ENCODE data around the gene EFNA1.
"Not testable (repeated sequence)": the region's sequence is repeated elsewhere in the genome, so short reads cannot be mapped to it uniquely, and the experiment has no call there.

The EFNA1 gene

GRCh38 chr1:155136748-155137147 is 9.1 kb downstream of the EFNA1 start:
- H3K36me3 ChIP-seq (ENCODE audit: control insufficient read depth, insufficient read depth, low read length): peaks cover 22% of the 10 kb centered on the region
- no peaks in the 10 kb centered on the region for H3K27me3 ChIP-seq (ENCODE audit: control insufficient read depth, insufficient read depth, low read length)
- H3K9ac ChIP-seq (ENCODE audit: low read depth, low read length): no peak overlapping the region
- peaks cover 7% of the 10 kb centered on the region for H3K4me1 ChIP-seq (ENCODE audit: control insufficient read depth, insufficient read depth, low read length)
- H3K4me3 ChIP-seq (ENCODE audit: low read depth, low read length): peak overlapping the region; percentile 73
- H3K9me3 ChIP-seq (ENCODE audit: control insufficient read depth, insufficient read depth, low read length): no peaks in the 10 kb centered on the region
- H3K27ac ChIP-seq (ENCODE audit: low read depth, low read length): no peak overlapping the region

GRCh38 chr1:155137154-155137949 is 9.7 kb downstream of the EFNA1 start:
- Histone ChIP-seq H3K4me3 (ENCODE audit: low read depth, low read length) (peak overlapping the region; percentile 73), H3K9me3 (ENCODE audit: control insufficient read depth, insufficient read depth, low read length) (no peaks in the 10 kb centered on the region), H3K27ac (ENCODE audit: low read depth, low read length) (no peak overlapping the region), H3K27me3 (ENCODE audit: control insufficient read depth, insufficient read depth, low read length) (no peaks in the 10 kb centered on the region), H3K36me3 (ENCODE audit: control insufficient read depth, insufficient read depth, low read length) (peaks cover 20% of the 10 kb centered on the region), H3K4me1 (ENCODE audit: control insufficient read depth, insufficient read depth, low read length) (peaks cover 7% of the 10 kb centered on the region), H3K9ac (ENCODE audit: low read depth, low read length) (no peak overlapping the region)

- H3K27ac ChIP-seq (ENCODE audit: low read depth, low read length): peak within 1 kb of the TSS; percentile 30
- no peaks in the 10 kb centered on the region for H3K9me3 ChIP-seq (ENCODE audit: control insufficient read depth, insufficient read depth, low read length)
Observed at GRCh38 chr1:155139895-155140629, 12.4 kb downstream of the EFNA1 start, which contains the start of gene DPM3. Gene DPM3 (minus strand): TSS chr1:155140531. CDS start chr1:155140240, 291 bp downstream.

GRCh38 chr1:155140630-155140953 is 12.9 kb downstream of the EFNA1 start:
- Histone ChIP-seq H3K36me3 (ENCODE audit: control insufficient read depth, insufficient read depth, low read length) (peaks cover 12% of the 10 kb centered on the region; the same call in 1 of the 2 replicates), H3K27me3 (ENCODE audit: control insufficient read depth, insufficient read depth, low read length) (no peaks in the 10 kb centered on the region), H3K27ac (ENCODE audit: low read depth, low read length) (no peak overlapping the region), H3K9me3 (ENCODE audit: control insufficient read depth, insufficient read depth, low read length) (no peaks in the 10 kb centered on the region), H3K4me3 (ENCODE audit: low read depth, low read length) (peak overlapping the region; percentile 89), H3K4me1 (ENCODE audit: control insufficient read depth, insufficient read depth, low read length) (peaks cover 7% of the 10 kb centered on the region), H3K9ac (ENCODE audit: low read depth, low read length) (no peak overlapping the region)

More at GRCh38 chr1:155139895-155140629, 12.4 kb downstream of the EFNA1 start, which contains the start of gene DPM3:
- peak within 1 kb of the TSS; percentile 89 for H3K4me3 ChIP-seq (ENCODE audit: low read depth, low read length)
- H3K4me1 ChIP-seq (ENCODE audit: control insufficient read depth, insufficient read depth, low read length): peaks cover 7% of the 10 kb centered on the region
- peak within 1 kb of the TSS; percentile 43 for H3K9ac ChIP-seq (ENCODE audit: low read depth, low read length)
- H3K27me3 ChIP-seq (ENCODE audit: control insufficient read depth, insufficient read depth, low read length): no peaks in the 10 kb centered on the region
- H3K36me3 ChIP-seq (ENCODE audit: control insufficient read depth, insufficient read depth, low read length): peaks cover 12% of the 10 kb centered on the region; the same call in 1 of the 2 replicates

DNA sequence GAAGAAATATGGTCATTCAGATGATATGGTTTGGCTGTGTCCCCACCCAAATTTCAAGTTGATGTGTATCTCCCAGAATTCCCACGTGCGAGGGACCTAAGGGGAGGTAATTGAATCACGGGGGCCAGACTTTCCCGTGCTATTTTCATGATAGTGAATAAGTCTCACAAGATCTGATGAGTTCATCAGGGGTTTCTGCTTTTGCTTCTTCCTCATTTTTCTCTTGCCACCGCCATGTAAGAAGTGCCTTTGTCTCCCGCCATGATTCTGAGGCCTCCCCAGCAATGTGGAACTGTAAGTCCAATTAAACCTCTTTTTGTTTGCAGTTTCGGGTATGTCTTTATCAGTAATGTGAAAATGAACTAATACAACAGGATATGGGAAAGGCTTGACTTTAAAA is 14.1 kb downstream of the EFNA1 start:
- no peaks in the 10 kb centered on the region for H3K9me3 ChIP-seq (ENCODE audit: control insufficient read depth, insufficient read depth, low read length)
- no peak overlapping the region for H3K4me3 ChIP-seq (ENCODE audit: low read depth, low read length)
- H3K9ac ChIP-seq (ENCODE audit: low read depth, low read length): no peak overlapping the region
- peaks cover 12% of the 10 kb centered on the region; the same call in 1 of the 2 replicates for H3K36me3 ChIP-seq (ENCODE audit: control insufficient read depth, insufficient read depth, low read length)
- peaks cover 5% of the 10 kb centered on the region for H3K4me1 ChIP-seq (ENCODE audit: control insufficient read depth, insufficient read depth, low read length)
- H3K27me3 ChIP-seq (ENCODE audit: control insufficient read depth, insufficient read depth, low read length): no peaks in the 10 kb centered on the region
- H3K27ac ChIP-seq (ENCODE audit: low read depth, low read length): no peak overlapping the region

GRCh38 chr1:155145491-155145890 is 17.8 kb downstream of the EFNA1 start:
- Histone ChIP-seq H3K9me3 (ENCODE audit: control insufficient read depth, insufficient read depth, low read length) (no peaks in the 10 kb centered on the region), H3K9ac (ENCODE audit: low read depth, low read length) (no peak overlapping the region), H3K36me3 (ENCODE audit: control insufficient read depth, insufficient read depth, low read length) (no peaks in the 10 kb centered on the region), H3K27me3 (ENCODE audit: control insufficient read depth, insufficient read depth, low read length) (no peaks in the 10 kb centered on the region), H3K27ac (ENCODE audit: low read depth, low read length) (no peak overlapping the region), H3K4me3 (ENCODE audit: low read depth, low read length) (no peak overlapping the region), H3K4me1 (ENCODE audit: control insufficient read depth, insufficient read depth, low read length) (no peaks in the 10 kb centered on the region)

DNA sequence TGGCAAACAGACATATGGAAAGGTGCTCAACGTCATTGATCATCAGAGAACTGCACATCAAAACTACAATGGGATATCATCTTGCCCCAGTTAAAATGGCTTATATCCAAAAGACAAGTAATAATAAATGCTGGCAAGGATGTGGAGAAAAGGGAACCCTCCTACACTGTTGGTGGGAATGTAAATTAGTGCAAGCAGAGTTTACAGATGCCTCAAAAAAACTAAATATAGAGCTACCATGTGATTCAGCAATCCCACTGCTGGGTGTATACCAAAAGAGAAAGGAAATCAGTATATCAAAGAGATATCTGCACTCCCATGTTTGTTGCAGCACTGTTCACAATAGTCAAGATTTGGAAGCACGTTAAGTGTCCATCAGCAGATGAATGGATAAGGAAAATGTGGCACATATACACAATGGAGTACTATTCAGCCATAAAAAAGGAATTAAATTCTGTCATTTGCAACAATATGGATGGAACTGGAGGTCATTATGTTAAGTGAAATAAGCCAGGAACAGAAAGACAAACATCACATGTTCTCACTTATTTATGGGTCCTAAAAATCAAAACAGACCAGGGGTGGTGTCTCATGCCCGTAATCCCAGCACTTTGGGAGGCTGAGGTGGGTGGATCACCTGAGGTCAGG is 28.4 kb downstream of the EFNA1 start:
- not testable (repeated sequence) for H3K9me3 ChIP-seq (ENCODE audit: control insufficient read depth, insufficient read depth, low read length); H3K27me3 ChIP-seq (ENCODE audit: control insufficient read depth, insufficient read depth, low read length); H3K9ac ChIP-seq (ENCODE audit: low read depth, low read length); H3K36me3 ChIP-seq (ENCODE audit: control insufficient read depth, insufficient read depth, low read length); H3K27ac ChIP-seq (ENCODE audit: low read depth, low read length); H3K4me3 ChIP-seq (ENCODE audit: low read depth, low read length); H3K4me1 ChIP-seq (ENCODE audit: control insufficient read depth, insufficient read depth, low read length)

DNA sequence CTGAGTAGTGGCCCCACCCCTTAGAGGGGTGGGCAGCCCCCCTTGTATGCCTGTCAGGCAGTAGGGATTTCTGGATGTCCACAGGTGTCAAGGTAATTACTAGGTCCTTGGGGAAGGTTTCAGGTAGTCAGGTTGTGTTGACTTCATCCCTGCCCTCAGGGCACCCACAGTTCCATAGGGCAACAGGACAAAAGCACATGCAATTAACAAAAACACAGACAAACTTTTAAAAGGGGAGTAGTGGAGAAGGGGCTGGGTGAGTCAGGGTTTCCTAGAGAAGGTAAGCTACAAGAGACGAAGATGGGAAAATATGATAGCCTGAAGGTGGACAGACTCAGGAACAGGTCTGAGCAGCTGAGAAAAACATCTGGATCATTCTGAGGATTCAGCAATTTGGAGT is 31.3 kb downstream of the EFNA1 start:
- Histone ChIP-seq H3K27ac (ENCODE audit: low read depth, low read length) (no peak overlapping the region), H3K4me1 (ENCODE audit: control insufficient read depth, insufficient read depth, low read length) (no peaks in the 10 kb centered on the region), H3K9ac (ENCODE audit: low read depth, low read length) (no peak overlapping the region), H3K9me3 (ENCODE audit: control insufficient read depth, insufficient read depth, low read length) (no peaks in the 10 kb centered on the region), H3K36me3 (ENCODE audit: control insufficient read depth, insufficient read depth, low read length) (no peaks in the 10 kb centered on the region), H3K27me3 (ENCODE audit: control insufficient read depth, insufficient read depth, low read length) (no peaks in the 10 kb centered on the region), H3K4me3 (ENCODE audit: low read depth, low read length) (no peak overlapping the region)

- Histone ChIP-seq H3K4me1 (ENCODE audit: control insufficient read depth, insufficient read depth, low read length) (no peaks in the 10 kb centered on the region), H3K27me3 (ENCODE audit: control insufficient read depth, insufficient read depth, low read length) (no peaks in the 10 kb centered on the region)
Observed at GRCh38 chr1:155160128-155160527, 32.5 kb downstream of the EFNA1 start.

GRCh38 chr1:155162631-155163030 is 35.0 kb downstream of the EFNA1 start:
- H3K36me3 ChIP-seq (ENCODE audit: control insufficient read depth, insufficient read depth, low read length); H3K9me3 ChIP-seq (ENCODE audit: control insufficient read depth, insufficient read depth, low read length); H3K27ac ChIP-seq (ENCODE audit: low read depth, low read length); H3K27me3 ChIP-seq (ENCODE audit: control insufficient read depth, insufficient read depth, low read length); H3K9ac ChIP-seq (ENCODE audit: low read depth, low read length); H3K4me3 ChIP-seq (ENCODE audit: low read depth, low read length): not testable (repeated sequence)
- peaks cover 14% of the 10 kb centered on the region for H3K4me1 ChIP-seq (ENCODE audit: control insufficient read depth, insufficient read depth, low read length)

More at GRCh38 chr1:155160128-155160527, 32.5 kb downstream of the EFNA1 start:
- no peaks in the 10 kb centered on the region for H3K36me3 ChIP-seq (ENCODE audit: control insufficient read depth, insufficient read depth, low read length)
- no peak overlapping the region for H3K9ac ChIP-seq (ENCODE audit: low read depth, low read length)
- no peak overlapping the region for H3K4me3 ChIP-seq (ENCODE audit: low read depth, low read length)
- H3K9me3 ChIP-seq (ENCODE audit: control insufficient read depth, insufficient read depth, low read length): no peaks in the 10 kb centered on the region
- no peak overlapping the region for H3K27ac ChIP-seq (ENCODE audit: low read depth, low read length)

DNA sequence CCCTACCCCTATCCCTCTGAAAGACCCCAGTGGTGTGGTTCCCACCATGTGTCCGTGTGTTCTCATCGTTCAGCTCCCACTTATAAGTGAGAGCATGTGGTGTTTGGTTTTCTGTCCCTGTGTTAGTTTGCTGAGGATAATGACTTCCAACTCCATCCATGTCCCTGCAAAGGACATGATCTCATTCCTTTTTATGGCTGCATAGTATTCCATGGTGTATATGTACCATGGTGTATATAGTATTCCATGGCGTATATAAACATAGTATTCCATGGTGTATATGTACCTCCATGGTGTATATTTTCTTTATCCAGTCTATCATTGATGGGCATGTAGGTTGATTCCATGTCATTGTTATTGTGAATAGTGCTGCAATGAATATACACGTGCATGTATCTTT is 36.1 kb downstream of the EFNA1 start:
- H3K36me3 ChIP-seq (ENCODE audit: control insufficient read depth, insufficient read depth, low read length); H3K4me3 ChIP-seq (ENCODE audit: low read depth, low read length); H3K27ac ChIP-seq (ENCODE audit: low read depth, low read length); H3K27me3 ChIP-seq (ENCODE audit: control insufficient read depth, insufficient read depth, low read length); H3K9ac ChIP-seq (ENCODE audit: low read depth, low read length); H3K9me3 ChIP-seq (ENCODE audit: control insufficient read depth, insufficient read depth, low read length): not testable (repeated sequence)
- peaks cover 14% of the 10 kb centered on the region for H3K4me1 ChIP-seq (ENCODE audit: control insufficient read depth, insufficient read depth, low read length)
